Skin epidermis (tissue), 12 donors: Measurements from ENCODE around the gene PSMC5.
A peak's percentile ranks its signal among the peaks of the same experiment; 100 is the strongest.

Experiments used
- H3K27ac ChIP-seq, 21 experiments: fragments of 200-600 bp; sonication (generic) in 11 of 21; one replicate each; pipeline ENCODE4 v1.5.0; 2020; ENCODE audit warnings: mild to moderate bottlenecking in 3 of 21, inconsistent platforms in 2 of 21, moderate library complexity in 2 of 21
- H3K4me3 ChIP-seq, 7 experiments: fragments of 200-600 bp; sonication (generic) in 2 of 7; one replicate each; pipeline ENCODE4 v1.5.0; 2020; ENCODE audit warnings: inconsistent platforms in 2 of 7, mild to moderate bottlenecking in 2 of 7, moderate library complexity in 1 of 7

Gene PSMC5

DNA sequence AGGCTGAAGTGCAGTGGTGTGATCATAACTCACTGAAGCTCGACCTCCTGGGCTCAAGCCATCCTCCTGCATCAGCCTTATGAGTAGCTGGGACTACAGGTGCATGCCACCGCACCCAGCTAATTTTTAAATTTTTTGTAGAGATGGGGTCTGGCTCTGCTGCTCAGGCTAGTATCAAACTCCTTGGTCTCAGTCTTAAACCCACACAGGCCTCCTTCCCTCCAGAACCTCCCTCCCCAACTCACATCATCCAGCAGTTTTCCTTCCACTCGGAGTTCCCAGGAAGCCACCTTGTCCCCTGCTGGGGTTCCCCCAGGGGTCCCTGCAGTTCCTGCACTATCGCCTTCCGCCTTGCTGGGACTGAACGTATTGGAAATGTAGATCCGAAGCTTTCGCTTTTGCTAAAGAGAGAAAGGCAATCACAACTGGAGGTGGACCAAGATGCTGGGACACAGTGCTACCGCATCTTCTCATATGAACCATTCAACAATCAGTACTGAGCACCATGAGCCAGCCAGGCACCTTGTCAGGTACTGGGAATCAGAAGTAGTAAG lies 8.0 kb downstream of the PSMC5 start:
- Histone ChIP-seq H3K4me3 (no peak overlapping the region), H3K27ac (peak overlapping the region in 3 of 21 experiments; percentile 6 to 51 (median 11))

GRCh38 chr17:63836811-63837210 lies 9.6 kb downstream of the PSMC5 start:
- H3K27ac ChIP-seq = peak overlapping the region in 5 of 21 experiments; percentile 47 to 98 (median 80)
- no peak overlapping the region for H3K4me3 ChIP-seq

- H3K27ac ChIP-seq = peak overlapping the region in 16 of 21 experiments; percentile 45 to 98 (median 80)
- no peak overlapping the region for H3K4me3 ChIP-seq
These were observed 10.2 kb downstream of the PSMC5 start for GRCh38 chr17:63837480-63837879.

DNA sequence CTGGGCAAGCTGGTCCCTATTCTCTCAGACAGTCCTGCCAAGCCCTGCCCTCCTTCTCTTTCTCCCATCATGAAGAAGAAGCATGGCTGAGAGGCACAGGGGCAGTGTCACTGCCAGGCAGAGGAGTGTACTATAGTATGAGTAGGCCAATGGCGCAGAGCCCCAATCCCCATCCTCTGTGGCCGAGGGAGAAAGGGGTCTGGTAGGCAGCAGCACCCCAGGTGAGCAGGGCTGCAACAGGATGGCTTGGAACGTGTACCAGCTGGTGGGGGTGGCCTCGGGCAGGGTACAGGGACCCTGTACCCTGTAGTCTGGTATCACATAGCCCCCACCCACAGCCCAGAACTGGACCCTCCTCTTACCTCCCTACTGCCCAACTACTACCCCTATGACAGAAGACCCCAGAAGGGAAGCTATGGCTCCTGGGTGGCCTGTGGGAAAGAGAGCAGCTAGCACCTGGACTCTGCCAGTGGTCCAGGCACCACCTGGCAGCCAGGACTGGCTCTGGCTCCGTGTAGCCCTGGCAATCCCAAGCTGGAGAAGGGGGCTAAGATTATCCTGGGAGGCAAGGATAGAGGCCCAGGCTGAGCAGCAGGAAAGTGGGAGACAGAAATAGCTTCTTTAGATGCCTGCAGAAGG lies 10.8 kb downstream of the PSMC5 start:
- H3K27ac ChIP-seq = peak overlapping the region in 18 of 21 experiments; percentile 34 to 98 (median 75)
- no peak overlapping the region for H3K4me3 ChIP-seq

GRCh38 chr17:63838631-63839171 lies 11.5 kb downstream of the PSMC5 start:
- H3K4me3 ChIP-seq = peak overlapping the region in 2 of 7 experiments; percentile 9 to 15
- H3K27ac ChIP-seq = peak overlapping the region in 20 of 21 experiments; percentile 34 to 98 (median 88)

DNA sequence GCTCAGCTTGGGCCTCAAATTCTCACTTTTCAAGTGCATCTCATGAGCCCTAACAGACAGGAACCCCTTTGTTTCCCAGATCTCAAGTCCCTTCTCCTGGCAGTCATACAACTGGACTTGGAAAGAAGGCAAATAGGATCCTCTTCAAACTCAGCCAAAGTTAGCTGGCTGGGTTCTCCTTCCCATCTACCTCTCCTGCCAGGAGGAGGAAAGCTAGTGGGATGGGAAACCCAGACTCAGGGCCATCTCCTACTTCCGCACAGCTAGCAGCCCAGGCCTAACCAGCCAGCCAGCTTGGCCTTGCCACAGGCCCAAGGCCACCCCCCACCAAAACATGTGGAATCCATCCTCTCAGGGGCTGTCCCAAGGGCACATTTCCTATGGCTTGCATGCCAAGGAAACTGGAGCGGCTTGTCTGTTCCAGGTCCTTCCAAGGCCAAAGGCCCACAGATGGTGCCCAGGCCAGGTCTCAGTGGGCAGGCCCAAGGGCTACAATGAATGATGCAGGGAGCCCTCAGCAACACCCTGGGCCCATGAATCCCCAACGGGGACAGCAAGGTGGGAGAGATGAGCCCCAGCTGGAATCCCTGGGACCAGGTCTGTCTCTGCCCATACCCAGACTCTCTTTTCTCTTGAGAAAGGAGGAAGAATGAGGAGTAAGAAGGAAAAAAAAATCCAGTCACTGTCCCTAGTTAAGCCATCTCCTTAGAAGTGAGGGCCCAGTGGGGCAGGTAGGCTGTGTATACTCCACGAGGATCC lies 13.5 kb downstream of the PSMC5 start:
- Histone ChIP-seq H3K27ac (peak overlapping the region in 20 of 21 experiments; percentile 88 to 98 (median 92)), H3K4me3 (peak overlapping the region; percentile 79 to 91 (median 86))

GRCh38 chr17:63841350-63842172 lies 14.3 kb downstream of the PSMC5 start:
- Histone ChIP-seq H3K4me3 (peak overlapping the region; percentile 79 to 91 (median 86)), H3K27ac (peak overlapping the region; percentile 86 to 98 (median 92))

GRCh38 chr17:63842173-63842539 lies 14.9 kb downstream of the PSMC5 start:
- H3K27ac ChIP-seq = peak overlapping the region; percentile 86 to 98 (median 92)
- peak overlapping the region; percentile 79 to 91 (median 86) for H3K4me3 ChIP-seq

DNA sequence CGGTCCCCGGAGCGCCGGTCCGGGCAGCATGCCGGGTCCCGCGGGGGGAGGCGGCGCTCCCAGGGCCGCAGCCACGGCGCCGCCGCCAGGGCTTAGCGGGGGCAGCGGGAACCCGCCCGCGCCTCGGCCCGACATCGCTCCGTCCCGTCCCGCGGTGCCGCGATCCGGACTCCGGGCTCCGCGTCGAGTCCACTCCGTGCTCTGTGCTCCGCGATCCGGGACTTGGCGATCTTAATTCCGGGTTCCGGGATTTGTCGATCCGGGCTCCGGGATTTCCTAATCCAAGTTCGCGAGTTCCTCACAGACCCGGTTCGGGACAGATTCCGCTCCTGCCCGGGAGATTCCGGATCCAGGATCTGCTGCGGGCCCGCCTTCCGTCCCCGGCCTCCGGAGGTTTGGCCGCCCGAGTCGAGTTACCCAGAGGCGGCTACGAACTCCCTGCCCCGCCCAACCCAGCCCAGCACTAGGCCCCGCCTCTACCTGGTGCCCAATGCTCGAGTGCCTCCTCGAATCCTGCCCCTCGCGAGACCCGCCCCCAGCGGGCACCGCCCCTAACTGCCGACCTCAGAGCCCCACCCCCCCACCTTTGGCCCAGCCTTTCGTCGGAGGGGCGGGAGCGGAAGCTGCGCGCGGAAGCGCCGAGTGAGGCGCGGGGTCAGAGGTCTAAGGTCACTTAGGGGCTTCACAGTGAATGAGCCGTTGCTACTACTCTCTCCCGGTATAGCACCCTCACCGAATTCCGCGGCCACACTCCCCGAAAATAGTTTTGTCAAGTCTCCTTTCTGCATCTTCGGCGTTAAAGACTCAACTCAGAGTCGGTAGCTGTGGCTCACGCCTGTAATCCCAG lies 15.5 kb downstream of the PSMC5 start, which contains the start of gene SMARCD2:
TSS of gene SMARCD2 (minus strand) at position 146 of the 847 bp plus-strand sequence. CDS start at position 135, 11 bp downstream.
- Histone ChIP-seq H3K27ac (peak within 1 kb of the TSS; percentile 86 to 98 (median 92)), H3K4me3 (peak within 1 kb of the TSS; percentile 79 to 91 (median 86))

GRCh38 chr17:63843387-63843888 lies 16.2 kb downstream of the PSMC5 start:
- peak overlapping the region in 19 of 21 experiments; percentile 73 to 98 (median 91) for H3K27ac ChIP-seq
- peak overlapping the region; percentile 79 to 91 (median 86) for H3K4me3 ChIP-seq

- Histone ChIP-seq H3K27ac (peak overlapping the region in 18 of 21 experiments; percentile 78 to 98 (median 92)), H3K4me3 (peak overlapping the region in 3 of 7 experiments; percentile 79 to 91 (median 87))
These were observed 16.9 kb downstream of the PSMC5 start for GRCh38 chr17:63843910-63844677.

DNA sequence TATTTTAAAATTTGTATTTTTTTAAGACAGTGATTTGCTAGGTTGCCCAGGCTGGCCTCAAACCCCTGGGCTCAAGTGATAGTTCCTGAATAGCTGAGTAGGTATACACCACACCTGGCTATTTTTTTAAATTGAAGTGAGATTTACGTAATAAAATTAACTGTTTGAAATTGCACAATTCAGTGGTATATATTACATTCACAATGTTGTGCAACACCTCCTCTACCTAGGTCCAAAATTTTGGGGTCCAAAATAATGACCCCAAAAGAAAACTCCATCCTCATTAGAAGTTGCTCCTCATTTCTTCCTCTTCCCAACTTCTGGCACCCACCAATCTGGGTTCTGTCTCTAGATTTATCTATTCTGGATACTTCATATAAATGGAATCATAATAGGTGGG lies 18.3 kb downstream of the PSMC5 start:
- no peak overlapping the region for H3K27ac ChIP-seq
- no peak overlapping the region for H3K4me3 ChIP-seq

DNA sequence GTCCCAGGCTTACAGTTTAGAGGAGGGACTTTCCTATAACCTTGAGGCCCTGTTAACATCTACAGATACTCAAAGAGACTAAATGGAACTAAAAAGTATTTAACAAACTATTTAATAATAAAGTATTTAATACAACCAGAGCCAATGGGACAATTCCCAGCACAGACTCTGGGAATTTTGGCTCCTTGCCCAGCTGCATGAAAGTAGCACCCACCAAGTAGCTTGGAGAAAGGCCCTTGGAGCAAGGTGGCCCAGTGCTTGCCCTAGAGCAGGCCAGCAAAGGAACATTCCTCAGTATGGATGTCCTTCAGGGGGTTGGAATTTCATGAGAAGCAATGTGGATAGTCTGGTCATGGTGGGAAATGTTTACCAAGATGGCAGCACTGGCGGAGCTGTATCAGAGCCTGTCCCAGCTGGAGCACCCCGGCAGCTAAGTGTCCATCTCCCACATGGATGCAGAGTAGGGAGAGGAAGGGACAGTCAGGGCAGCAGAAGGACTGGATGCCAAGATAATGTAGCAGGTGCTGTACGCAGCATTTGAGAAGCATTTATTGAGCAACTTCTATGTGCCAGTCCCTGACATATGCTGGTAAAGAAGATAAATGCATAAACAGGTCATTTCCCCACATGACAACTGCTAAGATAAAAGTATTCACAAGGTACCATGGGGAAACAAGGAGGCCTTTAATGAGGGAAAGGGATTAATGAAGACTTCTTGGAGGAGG lies 20.5 kb downstream of the PSMC5 start:
- Histone ChIP-seq H3K4me3 (no peak overlapping the region), H3K27ac (no peak overlapping the region)

- peak overlapping the region in 18 of 21 experiments; percentile 39 to 84 (median 72) for H3K27ac ChIP-seq
These were observed 21.8 kb downstream of the PSMC5 start for GRCh38 chr17:63848834-63849689.

DNA sequence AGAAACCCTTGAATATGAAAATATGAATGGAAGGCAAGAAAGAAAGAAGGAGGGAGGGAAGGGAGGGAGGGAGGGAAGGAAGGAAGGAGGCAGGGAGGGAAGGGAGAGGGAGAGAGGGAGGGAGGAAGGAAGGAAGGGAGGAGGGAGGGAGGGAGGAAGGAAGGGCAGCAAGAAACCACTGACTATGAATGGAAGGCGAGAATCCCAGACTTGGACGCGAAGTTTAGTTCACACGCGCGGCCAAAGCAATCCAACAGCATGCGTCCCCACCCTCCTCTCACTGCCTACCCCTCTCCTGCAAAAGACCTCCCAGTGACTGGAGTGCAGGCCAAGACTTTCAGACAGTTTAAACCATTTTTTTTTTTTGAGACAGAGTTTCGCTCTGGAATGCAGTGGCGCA lies 23.2 kb downstream of the PSMC5 start:
- Histone ChIP-seq H3K4me3 (no peak overlapping the region), H3K27ac (no peak overlapping the region)

More at GRCh38 chr17:63848834-63849689, 21.8 kb downstream of the PSMC5 start:
- H3K4me3 ChIP-seq = peak overlapping the region in 6 of 7 experiments; percentile 4 to 24 (median 18)

- Histone ChIP-seq H3K27ac (no peak overlapping the region), H3K4me3 (no peak overlapping the region)
These were observed 26.0 kb downstream of the PSMC5 start for GRCh38 chr17:63853260-63853659.
